ENCODE data around the gene ATG16L2. TPM values are rescaled to one million over a fixed set of nuclear protein-coding genes. Genes with fewer than 3 reads are reported as not detected.

The ATG16L2 gene
- total RNA-seq, 1 donor from 2014 or later: 9.6 TPM

- Mint-ChIP-seq H3K4me1 (ENCODE audit: low read depth, unreplicated experiment) (peaks cover 12% of the 10 kb centered on the region), H3K27ac (ENCODE audit: unreplicated experiment) (no peak overlapping the region), H3K4me3 (ENCODE audit: unreplicated experiment) (peak overlapping the region; percentile 83), H3K36me3 (ENCODE audit: low read depth, unreplicated experiment) (peaks cover 5% of the 10 kb centered on the region), H3K9me3 (ENCODE audit: unreplicated experiment) (no peaks in the 10 kb centered on the region), H3K27me3 (ENCODE audit: low read depth, unreplicated experiment) (peaks cover 5% of the 10 kb centered on the region)
- Histone ChIP-seq H3K36me3 (ENCODE audit: insufficient read depth, low read length) (no peaks in the 10 kb centered on the region), H3K4me3 (ENCODE audit: insufficient read depth, low read depth, low read length) (peak overlapping the region; percentile 29), H3K4me1 (ENCODE audit: insufficient read depth, low read length) (no peaks in the 10 kb centered on the region), H2AFZ (ENCODE audit: low read depth, low read length) (peak overlapping the region; percentile 32), H3K27ac (ENCODE audit: low read depth, low read length) (no peak overlapping the region), H3K9ac (ENCODE audit: low read length) (peak overlapping the region; percentile 33), H4K20me1 (ENCODE audit: insufficient read depth, low read length) (peaks cover 8% of the 10 kb centered on the region), H3K4me2 (ENCODE audit: low read length) (peak overlapping the region; percentile 79), H3K79me2 (ENCODE audit: insufficient read depth, low read length) (no peaks in the 10 kb centered on the region), H3K9me3 (ENCODE audit: insufficient read depth, low read depth, low read length) (no peaks in the 10 kb centered on the region), H3K27me3 (ENCODE audit: insufficient read depth, low read length) (no peaks in the 10 kb centered on the region)
- FAIRE-seq: no peak
- no peak for DNase-seq (ENCODE audit: low read depth)
- TF ChIP-seq EZH2 (IDR thresholded peaks at IDR 0.05; ENCODE audit: insufficient read depth, low read length): no peak
- TF ChIP-seq, protein P1, sequence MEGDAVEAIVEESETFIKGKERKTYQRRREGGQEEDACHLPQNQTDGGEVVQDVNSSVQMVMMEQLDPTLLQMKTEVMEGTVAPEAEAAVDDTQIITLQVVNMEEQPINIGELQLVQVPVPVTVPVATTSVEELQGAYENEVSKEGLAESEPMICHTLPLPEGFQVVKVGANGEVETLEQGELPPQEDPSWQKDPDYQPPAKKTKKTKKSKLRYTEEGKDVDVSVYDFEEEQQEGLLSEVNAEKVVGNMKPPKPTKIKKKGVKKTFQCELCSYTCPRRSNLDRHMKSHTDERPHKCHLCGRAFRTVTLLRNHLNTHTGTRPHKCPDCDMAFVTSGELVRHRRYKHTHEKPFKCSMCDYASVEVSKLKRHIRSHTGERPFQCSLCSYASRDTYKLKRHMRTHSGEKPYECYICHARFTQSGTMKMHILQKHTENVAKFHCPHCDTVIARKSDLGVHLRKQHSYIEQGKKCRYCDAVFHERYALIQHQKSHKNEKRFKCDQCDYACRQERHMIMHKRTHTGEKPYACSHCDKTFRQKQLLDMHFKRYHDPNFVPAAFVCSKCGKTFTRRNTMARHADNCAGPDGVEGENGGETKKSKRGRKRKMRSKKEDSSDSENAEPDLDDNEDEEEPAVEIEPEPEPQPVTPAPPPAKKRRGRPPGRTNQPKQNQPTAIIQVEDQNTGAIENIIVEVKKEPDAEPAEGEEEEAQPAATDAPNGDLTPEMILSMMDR (IDR thresholded peaks at IDR 0.05; ENCODE audit: insufficient read depth, low read depth, low read length): no peak
Observed at GRCh38 chr11:72781313-72782080, 32.7 kb upstream of the ATG16L2 start.

DNA sequence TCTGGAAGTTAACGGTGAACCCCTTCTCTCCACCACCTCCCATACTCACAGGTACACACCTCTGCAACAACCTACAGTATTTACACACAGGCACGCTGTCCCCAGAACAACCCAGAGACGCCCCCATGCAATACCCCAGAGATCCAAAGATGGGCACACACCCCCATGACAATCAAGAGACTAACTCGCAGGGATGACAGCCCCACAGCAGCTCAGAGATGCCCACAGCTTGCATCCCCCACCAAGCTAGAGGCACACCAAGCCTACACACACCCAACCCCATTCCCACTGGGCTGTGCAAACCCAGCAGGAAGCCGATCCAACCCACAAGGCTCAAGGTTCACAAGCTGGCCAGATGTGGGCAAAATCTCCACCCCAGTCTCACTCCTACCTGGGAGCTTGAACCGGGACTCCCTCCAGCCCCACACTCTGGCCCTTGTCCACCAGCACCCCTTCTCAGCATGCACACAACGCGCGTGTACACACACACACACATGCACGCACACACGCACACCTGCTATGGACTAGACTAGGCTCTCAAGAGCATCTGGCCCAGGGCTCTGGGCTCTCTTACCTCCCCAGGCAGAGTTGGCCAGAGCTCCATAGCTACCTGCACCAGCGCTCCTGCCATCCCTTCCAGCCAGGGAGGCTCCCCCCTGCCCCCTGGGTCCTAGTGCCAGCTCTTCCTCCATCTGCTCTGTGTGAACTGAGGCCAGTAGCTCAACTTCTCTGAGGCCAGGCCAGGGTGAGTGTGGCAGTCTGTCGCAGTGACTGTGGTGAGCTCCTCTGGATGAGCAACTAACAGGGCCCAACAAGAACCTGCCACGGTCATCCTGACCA, 31.9 kb upstream of the ATG16L2 start:
- Histone ChIP-seq H3K79me2 (ENCODE audit: insufficient read depth, low read length) (no peaks in the 10 kb centered on the region), H3K4me2 (ENCODE audit: low read length) (peak overlapping the region; percentile 73), H3K4me3 (ENCODE audit: insufficient read depth, low read depth, low read length) (peak overlapping the region; percentile 10), H2AFZ (ENCODE audit: low read depth, low read length) (no peak overlapping the region), H4K20me1 (ENCODE audit: insufficient read depth, low read length) (peaks cover 8% of the 10 kb centered on the region), H3K27me3 (ENCODE audit: insufficient read depth, low read length) (no peaks in the 10 kb centered on the region), H3K4me1 (ENCODE audit: insufficient read depth, low read length) (no peaks in the 10 kb centered on the region), H3K9me3 (ENCODE audit: insufficient read depth, low read depth, low read length) (no peaks in the 10 kb centered on the region), H3K9ac (ENCODE audit: low read length) (no peak overlapping the region), H3K36me3 (ENCODE audit: insufficient read depth, low read length) (no peaks in the 10 kb centered on the region), H3K27ac (ENCODE audit: low read depth, low read length) (no peak overlapping the region)
- peaks cover 5% of the 10 kb centered on the region for H3K27me3 Mint-ChIP-seq (ENCODE audit: low read depth, unreplicated experiment)
- FAIRE-seq (no peak), DNase-seq (ENCODE audit: low read depth) (no peak)
- H3K9me3 Mint-ChIP-seq (ENCODE audit: unreplicated experiment): no peaks in the 10 kb centered on the region
- peaks cover 3% of the 10 kb centered on the region for H3K36me3 Mint-ChIP-seq (ENCODE audit: low read depth, unreplicated experiment)
- H3K4me1 Mint-ChIP-seq (ENCODE audit: low read depth, unreplicated experiment): peaks cover 12% of the 10 kb centered on the region
- no peak overlapping the region for H3K27ac Mint-ChIP-seq (ENCODE audit: unreplicated experiment)
- H3K4me3 Mint-ChIP-seq (ENCODE audit: unreplicated experiment): peak overlapping the region; percentile 83
- TF ChIP-seq, protein P1 (IDR thresholded peaks at IDR 0.05; ENCODE audit: insufficient read depth, low read depth, low read length): no peak
- no peak for TF ChIP-seq EZH2 (IDR thresholded peaks at IDR 0.05; ENCODE audit: insufficient read depth, low read length)

Measured in astrocyte (in vitro differentiated cells and primary cell).